HL-60 (cell line): ENCODE results near the gene SOX2.

Experiments
- DNase-seq, 2 experiments: peaks; one replicate each; pipeline ENCODE4 v3.0.0-alpha.2; 2010 to 2020; ENCODE audit warnings: low read depth in 1 of 2, low spot score in 1 of 2
- H3K27ac ChIP-seq: fragments of 250-450 bp; sonication (Bioruptor Pico); replicated peaks from 2 replicates; pipeline ENCODE4 v1.5.1; 2020; ENCODE audit warnings: mild to moderate bottlenecking, moderate library complexity
- H3K27me3 ChIP-seq: fragments of 250-450 bp; sonication (Bioruptor Pico); 2 replicates; pipeline ENCODE4 v1.5.1; 2021; ENCODE audit warnings: mild to moderate bottlenecking, moderate library complexity; ENCODE audit not compliant: insufficient read depth, poor library complexity, severe bottlenecking
- H3K4me3 ChIP-seq: replicated peaks from 2 replicates; pipeline ENCODE4 v1.5.1; 2011; ENCODE audit warnings: mild to moderate bottlenecking, control low read depth, low read length; ENCODE audit not compliant: insufficient read depth
- CTCF ChIP-seq: IDR thresholded peaks from one replicate; pipeline ENCODE4 v1.5.1; 2011; ENCODE audit warnings: low read length, control low read depth, inconsistent platforms; ENCODE audit not compliant: insufficient read depth
- GABPA ChIP-seq: IDR thresholded peaks from 2 replicates; pipeline ENCODE4 v1.6.1; 2012; ENCODE audit warnings: low read depth
- POLR2AphosphoS5 ChIP-seq: IDR thresholded peaks from 2 replicates; pipeline ENCODE4 v1.6.1; 2012; ENCODE audit warnings: low read depth
- REST ChIP-seq: IDR thresholded peaks from 2 replicates; pipeline ENCODE4 v1.6.1; 2012; ENCODE audit warnings: low read depth; ENCODE audit not compliant: insufficient replicate concordance
- SPI1 ChIP-seq: IDR thresholded peaks from 2 replicates; pipeline ENCODE4 v1.6.1; 2012; ENCODE audit warnings: low read depth, mild to moderate bottlenecking, borderline replicate concordance
- long read RNA-seq: library from polyadenylated mRNA; unstranded; transcript quantifications from one replicate; pipeline ENCODE4 v2.0.0, GENCODE V29; 2020

The SOX2 gene
- long read RNA-seq, partial matches to known transcripts = 0 of 1 reads
- long read RNA-seq, other reads (novel, unspliced or antisense) = 0 of 1 reads

GRCh38 chr3:181711325-181712135 lies at the start of gene SOX2:
SOX2 (plus strand) TSS chr3:181711925; CDS start chr3:181712361, 436 bp downstream.
- no peak within 1 kb of the TSS for H3K27ac ChIP-seq
- no peak for DNase-seq
- H3K27me3 ChIP-seq = peaks cover 62% of the 10 kb centered on the region
- TF ChIP-seq REST = no peak
- no peak for TF ChIP-seq GABPA
- no peak for TF ChIP-seq POLR2AphosphoS5
- no peak for TF ChIP-seq CTCF
- no peak for TF ChIP-seq SPI1
- H3K4me3 ChIP-seq = no peak within 1 kb of the TSS

- TF ChIP-seq REST (no peak), GABPA (no peak), CTCF (no peak), POLR2AphosphoS5 (no peak), SPI1 (no peak)
- H3K27me3 ChIP-seq = peaks cover 3% of the 10 kb centered on the region
- H3K27ac ChIP-seq = no peak overlapping the region
- no peak for DNase-seq
- no peak overlapping the region for H3K4me3 ChIP-seq
Measured at GRCh38 chr3:181683563-181683962, 28.2 kb upstream of the SOX2 start.

GRCh38 chr3:181687190-181687589 lies 24.5 kb upstream of the SOX2 start:
- TF ChIP-seq REST (no peak), SPI1 (no peak), GABPA (no peak), POLR2AphosphoS5 (no peak), CTCF (no peak)
- no peak for DNase-seq
- no peak overlapping the region for H3K27ac ChIP-seq
- no peak overlapping the region for H3K4me3 ChIP-seq
- H3K27me3 ChIP-seq = peaks cover 5% of the 10 kb centered on the region
